ENCODE results near the gene KCNH2. TPM values are rescaled to one million over a fixed set of nuclear protein-coding genes. Genes with fewer than 3 reads are reported as not detected.

The KCNH2 gene
- total and polyA plus RNA-seq, 2 of the 8 experiments (the other 6 are each of a cell fraction or from before 2014, with no cell fraction given) = 8.0 to 15.0 TPM

DNA sequence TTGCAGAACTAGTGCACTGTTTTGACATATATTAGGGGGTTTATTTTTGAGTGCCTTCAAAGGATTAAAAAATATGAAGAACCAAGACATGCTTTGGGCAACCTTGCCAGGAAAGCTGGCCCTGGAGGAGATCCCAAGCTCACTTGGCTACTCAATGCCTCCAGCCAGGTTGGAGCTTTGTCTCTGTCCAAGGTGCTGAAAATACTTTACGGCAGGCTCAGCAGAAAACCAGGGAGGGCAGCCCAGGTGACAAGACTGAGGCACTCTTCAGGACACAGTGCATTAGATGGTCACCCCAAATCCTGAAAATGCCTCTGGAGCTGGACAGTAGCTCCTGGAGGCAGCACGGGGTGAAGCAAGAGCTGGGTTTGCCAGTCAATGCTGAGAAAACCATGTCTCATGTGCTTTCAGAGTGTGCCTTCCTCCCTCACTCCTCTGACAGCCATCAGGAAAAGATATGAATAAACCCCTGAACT lies 5.8 kb upstream of the KCNH2 start (continued):
- TF ChIP-seq CHD7 (IDR thresholded peaks at IDR 0.05; ENCODE audit: insufficient replicate concordance, low read length) (no peak), HDAC6 (IDR thresholded peaks at IDR 0.05; ENCODE audit: low read depth, low read length) (no peak), TAF7 (optimal IDR thresholded peaks at IDR 0.05; ENCODE audit: borderline replicate concordance, low read depth, low read length) (no peak), ZNF274 (IDR thresholded peaks at IDR 0.05; ENCODE audit: borderline replicate concordance, extremely low read depth, low read length) (no peak)

Measured in H1 (cell line).